Activated T-cell treated with anti-CD3 and anti-CD28 coated beads, Interleukin-2, amount 50 U/mL, for 72 hours (primary cell): ENCODE results near the gene ATP4A. TPM values are rescaled to one million over a fixed set of nuclear protein-coding genes. Genes with fewer than 3 reads are reported as not detected.
A peak's percentile ranks its signal among the peaks of the same experiment; 100 is the strongest.

ENCODE experiments used
- ATAC-seq, 2 donors: fragments of 150-1000 bp; cut with Tn5 transposase; replicated peaks in 1 of 2; 2 replicates each; pipeline ENCODE4 v1.10.0; 2021; ENCODE audit warnings: moderate library complexity in 2 of 2, mild to moderate bottlenecking in 1 of 2
- DNase-seq, 2 donors: peaks; one replicate each; pipeline ENCODE4 v3.0.0; 2021 to 2022; ENCODE audit warnings: mixed read lengths in 1 of 2
- H3K27ac Mint-ChIP-seq: one replicate; pipeline ENCODE4 v1.8.0; 2022; ENCODE audit warnings: mild to moderate bottlenecking, moderate library complexity, mixed read lengths
- H3K27me3 Mint-ChIP-seq: one replicate; pipeline ENCODE4 v1.8.0; 2022; ENCODE audit warnings: low read depth, mixed read lengths
- H3K36me3 Mint-ChIP-seq, 2 donors: one replicate each; pipeline ENCODE4 v1.8.0; 2022; ENCODE audit warnings: mixed read lengths in 2 of 2, mild to moderate bottlenecking in 1 of 2; ENCODE audit not compliant: insufficient read depth in 2 of 2
- H3K4me1 Mint-ChIP-seq: one replicate; pipeline ENCODE4 v1.8.0; 2022; ENCODE audit warnings: low read depth, mixed read lengths
- H3K4me3 Mint-ChIP-seq, 2 donors: one replicate each; pipeline ENCODE4 v1.8.0; 2022; ENCODE audit warnings: mild to moderate bottlenecking in 2 of 2, mixed read lengths in 2 of 2, moderate library complexity in 2 of 2
- H3K9me3 Mint-ChIP-seq, 2 donors: one replicate each; pipeline ENCODE4 v1.8.0; 2022; ENCODE audit warnings: mixed read lengths in 2 of 2
- total RNA-seq, 2 donors: library from RNA; stranded (reverse); gene quantifications; one replicate each; pipeline ENCODE4 v1.2.3, GENCODE V29; 2022

Gene ATP4A
- total RNA-seq, 2 donors from 2014 or later, result not detected

- Mint-ChIP-seq H3K4me1 (peaks cover 5% of the 10 kb centered on the region), H3K36me3 (no peaks in the 10 kb centered on the region), H3K27me3 (peaks cover 65% of the 10 kb centered on the region), H3K27ac (no peak overlapping the region), H3K4me3 (no peak overlapping the region), H3K9me3 (no peaks in the 10 kb centered on the region)
- ATAC-seq (no peak), DNase-seq (no peak)
Measured at GRCh38 chr19:35560677-35561076, 2.8 kb downstream of the ATP4A start.

DNA sequence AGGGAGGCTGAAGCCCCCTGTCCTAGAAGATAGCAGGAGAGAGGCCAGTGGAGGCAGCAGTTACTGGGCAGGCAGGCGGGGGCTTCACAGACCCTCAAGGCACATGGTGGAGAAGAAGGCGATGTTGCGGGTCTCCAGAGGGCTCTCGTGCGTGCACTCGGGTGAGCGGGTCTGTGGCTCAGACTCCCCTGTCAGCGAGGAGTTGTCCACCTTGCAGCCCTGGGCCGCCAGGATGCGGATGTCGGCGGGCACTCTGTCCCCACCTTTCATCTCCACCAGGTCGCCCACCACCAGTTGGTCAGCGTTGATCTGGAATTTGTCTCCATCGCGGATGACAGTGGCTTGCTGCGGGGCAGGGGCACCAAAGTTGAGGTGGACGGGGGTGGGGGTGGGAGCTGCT is 3.2 kb downstream of the ATP4A start:
- Mint-ChIP-seq H3K36me3 (no peaks in the 10 kb centered on the region), H3K9me3 (no peaks in the 10 kb centered on the region), H3K27ac (no peak overlapping the region), H3K4me3 (no peak overlapping the region), H3K27me3 (peaks cover 65% of the 10 kb centered on the region), H3K4me1 (peaks cover 5% of the 10 kb centered on the region)
- ATAC-seq (no peak), DNase-seq (no peak)

DNA sequence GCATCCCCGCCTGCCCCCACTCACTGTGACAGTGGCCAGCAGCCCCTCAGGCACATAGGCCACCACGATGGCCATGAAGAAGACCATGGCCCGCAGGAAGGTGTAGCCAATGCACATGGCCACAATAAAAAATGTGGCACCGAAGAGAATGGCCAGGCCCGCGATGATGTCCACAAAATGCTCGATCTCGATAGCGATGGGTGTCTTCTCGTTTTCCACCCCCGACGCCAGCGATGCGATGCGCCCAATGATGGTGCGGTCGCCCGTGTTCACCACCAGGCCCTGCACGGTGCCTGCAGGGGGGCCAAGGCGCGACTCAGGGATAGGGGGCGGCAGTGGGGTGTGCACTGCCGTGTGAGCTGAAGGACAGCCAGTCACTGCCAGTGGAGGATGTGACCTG is 3.7 kb downstream of the ATP4A start:
- peaks cover 5% of the 10 kb centered on the region for H3K4me1 Mint-ChIP-seq
- no peak overlapping the region for H3K27ac Mint-ChIP-seq
- ATAC-seq, result no peak
- no peak for DNase-seq
- peaks cover 65% of the 10 kb centered on the region for H3K27me3 Mint-ChIP-seq
- no peaks in the 10 kb centered on the region for H3K36me3 Mint-ChIP-seq
- no peak overlapping the region for H3K4me3 Mint-ChIP-seq
- H3K9me3 Mint-ChIP-seq, result no peaks in the 10 kb centered on the region

DNA sequence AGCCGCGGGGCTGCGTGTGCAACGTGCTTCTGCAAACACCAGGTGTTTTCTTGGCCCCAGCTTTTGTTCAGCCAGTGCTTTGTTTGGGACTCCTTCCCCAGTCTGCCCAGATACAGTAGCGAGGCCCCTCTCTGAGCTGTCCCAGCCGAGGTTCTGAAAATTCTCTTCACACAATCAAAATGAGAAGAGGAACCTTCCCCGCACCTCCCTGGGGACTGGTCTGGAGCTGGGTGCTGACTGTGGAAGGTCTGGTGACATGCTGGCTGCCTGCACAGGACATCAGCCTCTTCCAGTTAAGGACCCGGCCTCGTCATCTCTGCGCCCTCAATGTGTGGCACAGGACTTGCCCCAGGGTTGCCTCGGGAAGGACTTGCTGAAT is 4.2 kb downstream of the ATP4A start:
- Mint-ChIP-seq H3K9me3 (no peaks in the 10 kb centered on the region), H3K27ac (no peak overlapping the region), H3K4me3 (peak overlapping the region in 1 of 2 donors; percentile 79), H3K27me3 (peaks cover 61% of the 10 kb centered on the region), H3K4me1 (peaks cover 5% of the 10 kb centered on the region), H3K36me3 (no peaks in the 10 kb centered on the region)
- ATAC-seq (no peak), DNase-seq (no peak)

DNA sequence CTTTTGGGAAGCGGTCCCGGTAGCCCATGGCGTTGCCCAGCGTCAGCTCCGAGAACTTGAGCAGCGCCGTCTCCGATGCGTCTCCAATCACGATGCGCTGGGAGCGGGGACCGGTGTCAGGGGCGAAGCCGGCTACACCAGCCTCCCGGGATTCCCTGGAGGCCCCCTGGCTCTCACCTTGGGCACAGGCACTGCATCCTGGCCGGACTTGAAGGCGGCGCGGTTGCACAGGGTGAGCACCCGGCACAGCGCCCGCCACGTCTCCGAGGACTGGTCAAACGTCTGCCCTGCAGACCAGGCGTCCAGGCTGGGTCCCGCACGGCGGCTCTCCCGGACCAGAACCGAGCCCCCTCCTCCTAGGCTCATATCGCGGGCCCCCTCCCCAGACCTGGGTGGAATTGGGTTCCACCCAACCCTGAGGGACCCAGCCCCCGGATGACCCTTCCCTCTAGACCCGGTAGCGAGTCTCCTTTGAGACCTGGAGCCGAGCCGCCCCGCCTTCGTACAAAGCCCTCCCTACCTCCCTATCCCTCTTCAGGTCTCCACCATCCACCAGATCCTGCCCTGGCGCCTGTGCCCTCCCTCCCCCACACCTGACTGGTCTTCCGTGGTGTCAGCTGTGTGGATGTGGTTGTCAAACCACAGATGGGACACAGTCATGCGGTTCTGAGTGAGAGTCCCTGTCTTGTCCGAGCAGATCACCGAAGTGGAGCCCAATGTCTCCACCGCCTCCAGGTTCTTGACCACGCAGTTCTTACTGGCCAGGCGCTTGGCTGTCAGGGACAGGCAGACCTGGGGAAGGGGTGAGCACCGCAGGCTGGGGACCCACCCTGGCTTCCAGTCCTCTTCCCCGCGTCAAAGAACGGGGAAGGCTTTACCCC is 4.8 kb downstream of the ATP4A start:
- Mint-ChIP-seq H3K9me3 (no peaks in the 10 kb centered on the region), H3K4me3 (peak overlapping the region in 1 of 2 donors; percentile 79), H3K27ac (no peak overlapping the region), H3K27me3 (peaks cover 60% of the 10 kb centered on the region), H3K4me1 (peaks cover 5% of the 10 kb centered on the region), H3K36me3 (no peaks in the 10 kb centered on the region)
- DNase-seq, result no peak
- ATAC-seq, result no peak

GRCh38 chr19:35557539-35558399 is 5.7 kb downstream of the ATP4A start:
- H3K4me3 Mint-ChIP-seq, result peak overlapping the region; percentile 77 to 79
- ATAC-seq (peak; percentile 68 to 78), DNase-seq (peak; percentile 63 to 65)
- H3K4me1 Mint-ChIP-seq, result peaks cover 5% of the 10 kb centered on the region
- H3K36me3 Mint-ChIP-seq, result no peaks in the 10 kb centered on the region
- H3K9me3 Mint-ChIP-seq, result no peaks in the 10 kb centered on the region
- H3K27ac Mint-ChIP-seq, result no peak overlapping the region
- H3K27me3 Mint-ChIP-seq, result peaks cover 55% of the 10 kb centered on the region

GRCh38 chr19:35556846-35557538 is 6.5 kb downstream of the ATP4A start:
- H3K36me3 Mint-ChIP-seq, result no peaks in the 10 kb centered on the region
- H3K9me3 Mint-ChIP-seq, result no peaks in the 10 kb centered on the region
- no peak overlapping the region for H3K27ac Mint-ChIP-seq
- ATAC-seq (no peak), DNase-seq (no peak)
- H3K27me3 Mint-ChIP-seq, result peaks cover 47% of the 10 kb centered on the region
- H3K4me3 Mint-ChIP-seq, result peak overlapping the region; percentile 32 to 72
- peaks cover 5% of the 10 kb centered on the region for H3K4me1 Mint-ChIP-seq

GRCh38 chr19:35556025-35556590 is 7.3 kb downstream of the ATP4A start:
- Mint-ChIP-seq H3K9me3 (no peaks in the 10 kb centered on the region), H3K36me3 (no peaks in the 10 kb centered on the region), H3K27me3 (peaks cover 39% of the 10 kb centered on the region), H3K27ac (no peak overlapping the region), H3K4me3 (no peak overlapping the region), H3K4me1 (peaks cover 5% of the 10 kb centered on the region)
- DNase-seq (no peak), ATAC-seq (no peak)

- H3K27me3 Mint-ChIP-seq, result peaks cover 32% of the 10 kb centered on the region
- no peak overlapping the region for H3K4me3 Mint-ChIP-seq
- DNase-seq (no peak), ATAC-seq (no peak)
- H3K9me3 Mint-ChIP-seq, result no peaks in the 10 kb centered on the region
- H3K27ac Mint-ChIP-seq, result no peak overlapping the region
- H3K4me1 Mint-ChIP-seq, result peaks cover 5% of the 10 kb centered on the region
- H3K36me3 Mint-ChIP-seq, result no peaks in the 10 kb centered on the region
Measured at GRCh38 chr19:35555301-35556005, 8.0 kb downstream of the ATP4A start.

GRCh38 chr19:35554076-35554475 is 9.4 kb downstream of the ATP4A start:
- H3K9me3 Mint-ChIP-seq, result no peaks in the 10 kb centered on the region
- peak in 1 of 2 donors; percentile 18 for ATAC-seq
- peaks cover 9% of the 10 kb centered on the region for H3K4me1 Mint-ChIP-seq
- peaks cover 18% of the 10 kb centered on the region for H3K27me3 Mint-ChIP-seq
- no peak overlapping the region for H3K27ac Mint-ChIP-seq
- H3K4me3 Mint-ChIP-seq, result no peak overlapping the region
- no peak for DNase-seq
- peaks cover 0 to 3% of the 10 kb centered on the region in 2 donors for H3K36me3 Mint-ChIP-seq

DNA sequence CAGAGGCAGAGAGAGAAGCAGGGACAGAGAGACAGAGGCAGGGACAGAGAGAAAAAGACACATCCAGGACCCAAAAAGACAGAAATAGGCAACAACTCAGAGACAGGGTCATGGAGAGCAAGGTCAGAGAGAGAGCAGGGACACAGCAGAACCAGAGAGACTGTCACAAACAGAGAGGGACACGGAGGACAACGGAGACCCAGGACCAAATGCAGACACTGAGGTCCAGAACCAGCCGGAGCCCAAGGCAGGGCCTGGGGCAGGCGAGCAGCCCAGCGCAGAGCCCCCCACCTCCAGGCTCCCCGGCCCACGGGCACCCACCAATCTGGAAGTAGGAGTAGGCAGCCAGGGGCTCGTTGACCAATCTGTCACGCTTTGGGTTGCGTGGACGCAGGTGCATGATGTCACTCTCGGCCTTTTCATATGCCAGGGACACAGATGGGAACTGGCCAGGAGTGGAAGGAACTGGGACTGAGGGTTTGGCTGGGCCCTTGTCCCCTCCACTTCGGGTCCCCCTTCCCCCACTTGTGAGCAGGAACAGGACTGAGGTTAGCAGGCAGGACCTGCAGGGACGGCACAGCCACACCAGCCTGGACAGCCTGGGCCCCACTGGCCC is 10.0 kb downstream of the ATP4A start:
- H3K4me3 Mint-ChIP-seq, result no peak overlapping the region
- peaks cover 0 to 3% of the 10 kb centered on the region in 2 donors for H3K36me3 Mint-ChIP-seq
- no peak overlapping the region for H3K27ac Mint-ChIP-seq
- no peaks in the 10 kb centered on the region for H3K9me3 Mint-ChIP-seq
- no peak for ATAC-seq
- H3K27me3 Mint-ChIP-seq, result peaks cover 13% of the 10 kb centered on the region
- peaks cover 15% of the 10 kb centered on the region for H3K4me1 Mint-ChIP-seq
- DNase-seq, result no peak
